ENCODE data around the gene DNAJB11.

Gene DNAJB11

DNA sequence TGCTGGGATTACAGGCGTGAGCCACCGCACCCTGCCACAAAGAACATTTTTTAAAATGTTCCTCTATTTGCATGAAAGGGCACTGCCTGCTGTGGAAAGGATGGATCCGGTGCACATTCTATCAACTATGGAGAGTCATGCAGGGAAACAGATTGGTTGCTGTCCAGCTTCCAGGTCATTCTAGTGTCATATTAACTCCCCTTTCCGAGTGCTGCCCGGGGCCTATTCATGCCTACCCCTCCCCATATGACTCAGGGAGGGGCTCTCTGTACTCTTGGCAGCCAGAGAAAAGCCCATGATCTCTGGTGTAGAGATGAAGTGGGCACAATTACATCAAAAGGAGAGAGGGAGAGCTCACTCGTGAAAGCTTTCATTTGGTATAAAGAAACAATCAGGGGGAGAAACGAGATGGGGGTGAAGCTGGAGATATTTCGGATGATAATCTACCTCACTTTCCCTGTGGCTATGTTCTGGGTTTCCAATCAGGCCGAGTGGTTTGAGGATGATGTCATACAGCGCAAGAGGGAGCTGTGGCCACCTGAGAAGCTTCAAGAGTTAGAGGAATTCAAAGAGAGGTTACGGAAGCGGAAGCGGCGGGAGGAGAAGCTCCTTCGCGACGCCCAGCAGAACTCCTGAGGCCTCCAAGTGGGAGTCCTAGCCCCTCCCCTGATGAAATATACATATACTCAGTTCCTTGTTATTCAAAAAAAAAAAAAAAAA lies 26.2 kb downstream of the DNAJB11 start:
- DNase-seq (ENCODE audit: low read depth), result no peak

GRCh38 chr3:186598108-186598784 lies 27.7 kb downstream of the DNAJB11 start:
- no peak for DNase-seq (ENCODE audit: low read depth)

- DNase-seq (ENCODE audit: low read depth), result no peak
These were observed 28.2 kb downstream of the DNAJB11 start for GRCh38 chr3:186598794-186599141.

DNA sequence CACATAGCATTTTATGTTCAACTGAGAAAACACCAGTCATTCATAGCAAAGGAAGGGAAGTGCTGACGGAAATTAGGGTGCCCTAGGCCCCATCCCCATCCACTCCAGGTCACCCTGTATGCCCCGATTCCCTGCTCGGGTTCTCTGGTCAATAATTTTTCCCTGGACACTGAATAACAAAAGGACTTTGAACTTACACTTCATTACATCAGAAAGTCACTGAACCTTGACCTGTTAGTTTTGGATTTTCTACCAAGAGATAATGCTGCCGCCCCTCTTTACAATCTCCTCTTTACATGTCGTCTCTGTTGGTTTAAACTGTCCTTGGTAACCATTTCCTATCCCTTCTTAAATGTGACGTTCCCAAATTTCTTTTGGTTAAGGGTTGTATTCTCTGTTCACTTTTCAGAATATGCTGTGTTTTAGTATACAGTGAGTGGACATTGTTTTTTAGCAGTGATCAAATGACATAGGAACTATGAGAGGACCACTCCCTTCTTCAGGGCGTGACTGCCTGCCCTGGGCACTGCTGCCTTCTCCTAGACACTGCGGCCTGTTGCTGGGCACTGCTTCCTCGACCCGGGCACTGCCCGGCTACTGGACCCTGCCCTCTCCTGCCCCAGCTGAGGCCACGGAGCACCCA lies 28.7 kb downstream of the DNAJB11 start:
- DNase-seq (ENCODE audit: low read depth), result no peak

DNA sequence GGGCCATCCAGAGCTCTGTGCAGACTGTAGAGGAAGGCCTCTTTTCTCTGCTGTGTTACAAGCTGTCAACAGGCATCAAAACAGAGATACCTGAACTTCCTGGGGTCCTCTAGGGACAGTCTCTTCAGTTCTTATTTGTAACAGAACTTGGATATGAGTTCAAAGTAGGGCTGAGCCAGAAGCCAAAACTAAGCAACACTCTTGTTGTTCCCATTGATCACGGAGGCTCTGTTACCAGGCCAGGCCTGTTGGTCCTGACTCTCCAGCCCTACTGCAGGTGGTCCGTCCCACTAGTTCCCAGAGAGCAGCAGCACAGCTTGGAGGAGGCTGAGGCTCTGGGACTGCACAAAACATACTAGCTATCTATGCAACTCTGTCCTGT lies 29.3 kb downstream of the DNAJB11 start:
- DNase-seq (ENCODE audit: low read depth), result no peak

- DNase-seq (ENCODE audit: low read depth), result no peak
These were observed 30.4 kb downstream of the DNAJB11 start for GRCh38 chr3:186600896-186601295.

DNA sequence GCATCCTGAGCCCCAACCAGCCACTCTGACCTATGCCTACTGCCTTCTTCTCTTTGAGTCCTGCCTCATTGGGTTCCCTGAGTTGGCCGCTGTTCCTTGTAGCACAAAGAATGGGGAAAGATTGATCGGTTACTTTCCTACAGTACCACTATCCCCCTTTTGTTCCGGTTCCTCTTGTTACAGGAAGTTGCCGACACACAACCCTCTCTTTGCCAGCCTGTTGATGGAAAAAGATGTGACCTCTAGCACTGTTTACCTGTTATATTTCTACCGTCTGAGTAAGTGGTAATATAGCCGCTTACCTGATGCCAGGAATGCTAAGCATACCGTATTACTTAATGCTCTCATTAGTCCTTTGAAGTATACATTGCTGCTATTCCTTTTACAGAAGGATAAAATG lies 32.6 kb downstream of the DNAJB11 start:
- no peak for DNase-seq (ENCODE audit: low read depth)

GRCh38 chr3:186605078-186605477 lies 34.6 kb downstream of the DNAJB11 start:
- no peak for DNase-seq (ENCODE audit: low read depth)

- no peak for DNase-seq (ENCODE audit: low read depth)
These were observed 35.3 kb downstream of the DNAJB11 start for GRCh38 chr3:186605561-186606545.

DNA sequence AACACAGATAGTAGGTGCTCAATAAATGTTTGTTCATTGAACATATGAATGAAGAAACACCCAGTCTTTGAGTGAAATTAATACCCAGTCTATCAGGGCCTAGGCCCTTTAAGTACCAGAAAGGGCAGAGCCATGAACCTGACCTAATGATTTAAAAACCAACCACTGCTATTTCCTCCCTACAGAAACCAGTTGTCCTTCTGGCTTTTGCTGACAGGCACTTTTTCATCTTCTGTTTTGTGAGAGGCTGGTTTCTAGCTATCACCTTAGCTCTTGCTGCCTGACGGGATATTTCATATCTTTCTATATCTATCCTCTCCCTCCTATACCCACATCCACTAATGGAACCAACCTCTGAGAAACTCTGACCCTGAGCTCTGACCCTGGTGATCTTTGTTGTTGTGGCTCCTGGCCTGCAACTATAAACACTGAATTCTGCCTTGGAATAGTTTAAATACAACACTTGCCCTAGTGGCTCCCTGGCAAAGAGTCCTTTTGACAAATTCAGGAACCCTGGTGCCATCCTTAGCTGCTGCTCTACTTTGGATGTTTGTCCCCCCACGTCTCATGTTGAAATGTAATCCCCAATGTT lies 38.2 kb downstream of the DNAJB11 start:
- no peak for DNase-seq (ENCODE audit: low read depth)

DNA sequence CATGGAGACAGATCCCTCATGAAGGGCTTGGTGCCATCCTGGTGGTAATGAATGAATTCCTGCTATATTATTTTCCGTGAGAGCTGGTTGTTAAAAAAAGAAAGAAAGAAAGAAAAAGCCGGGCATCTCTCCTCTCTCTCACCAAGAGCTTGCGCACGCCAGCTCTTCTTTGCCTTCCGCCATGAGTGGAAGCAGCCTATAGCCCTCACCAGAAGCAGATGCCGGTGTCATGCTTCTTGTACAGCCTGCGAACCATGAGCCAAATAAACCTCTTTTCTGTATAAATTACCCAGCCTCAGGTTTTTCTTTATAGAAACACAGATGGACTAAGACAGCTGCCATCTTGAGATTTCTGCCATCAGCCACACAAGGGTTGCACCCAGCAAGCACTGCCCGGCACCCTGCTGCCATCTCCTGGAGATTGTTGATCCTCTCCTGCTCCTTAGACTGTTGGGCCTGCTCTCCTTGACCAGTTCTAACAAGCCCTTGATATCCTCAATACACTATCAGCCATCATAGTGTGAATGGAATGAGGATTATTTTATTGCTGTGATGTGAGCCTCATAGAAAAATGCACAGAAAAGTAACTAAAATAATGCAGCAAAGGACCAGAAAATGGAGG lies 38.8 kb downstream of the DNAJB11 start:
- DNase-seq (ENCODE audit: low read depth), result no peak

DNA sequence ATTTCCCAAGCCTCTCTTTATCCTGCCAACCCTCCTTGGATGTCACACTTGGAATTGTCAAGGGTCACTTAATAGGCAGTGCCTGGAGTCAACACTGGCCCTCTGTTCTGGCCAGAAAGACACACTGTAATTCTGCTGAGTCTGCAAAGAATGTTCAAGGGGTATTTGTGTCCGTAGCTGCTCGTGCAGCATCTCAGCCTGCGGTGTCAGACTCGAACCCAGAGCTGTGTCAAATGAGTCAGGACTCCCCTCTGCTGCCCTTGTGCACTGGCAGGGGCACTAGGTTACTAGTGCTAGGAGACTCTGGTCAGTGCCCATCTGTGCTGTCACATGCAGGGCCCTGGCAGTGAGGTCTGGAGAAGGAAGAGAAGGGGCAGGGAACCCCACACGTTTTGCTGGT lies 41.5 kb downstream of the DNAJB11 start:
- DNase-seq (ENCODE audit: low read depth), result no peak

GRCh38 chr3:186612721-186613636 lies 42.5 kb downstream of the DNAJB11 start, which contains the start of gene AHSG:
Gene AHSG, plus strand, starts transcription at chr3:186613060. Its CDS starts 82 bp downstream, at chr3:186613142.
- no peak for DNase-seq (ENCODE audit: low read depth)

DNA sequence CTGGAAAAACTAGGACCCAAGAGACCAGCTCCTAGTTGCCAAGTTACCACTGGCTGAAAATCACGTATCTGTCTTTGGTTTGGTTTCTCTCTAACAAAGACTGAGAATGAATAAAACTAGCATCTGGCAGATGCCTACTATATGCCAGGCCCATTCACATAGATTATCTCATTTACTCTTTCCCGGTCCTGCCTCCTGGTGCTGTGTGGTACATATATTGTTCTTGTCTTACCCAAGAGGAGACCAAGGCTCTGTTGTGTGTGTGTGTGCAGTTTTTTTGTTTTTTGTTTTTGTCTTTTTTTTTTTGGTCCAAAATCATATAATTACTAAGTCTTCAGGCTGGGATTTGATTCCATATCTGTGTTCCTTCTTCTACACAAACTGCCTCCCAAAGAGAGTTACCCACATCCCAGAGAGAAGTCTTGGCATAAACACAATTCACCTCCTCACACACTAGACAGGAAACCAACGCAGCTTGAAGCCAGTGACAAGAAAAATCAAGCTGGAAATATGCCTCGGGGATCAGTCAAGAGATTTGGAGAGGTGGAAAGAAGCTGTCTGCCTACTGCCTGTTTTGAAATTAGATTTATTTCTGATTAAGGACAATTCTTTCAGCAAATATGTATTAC lies 43.2 kb downstream of the DNAJB11 start:
- no peak for DNase-seq (ENCODE audit: low read depth)

GRCh38 chr3:186614266-186614596 lies 43.7 kb downstream of the DNAJB11 start:
- no peak for DNase-seq (ENCODE audit: low read depth)

- DNase-seq (ENCODE audit: low read depth), result peak; percentile 66
These were observed 44.3 kb downstream of the DNAJB11 start for GRCh38 chr3:186614597-186615483.

DNA sequence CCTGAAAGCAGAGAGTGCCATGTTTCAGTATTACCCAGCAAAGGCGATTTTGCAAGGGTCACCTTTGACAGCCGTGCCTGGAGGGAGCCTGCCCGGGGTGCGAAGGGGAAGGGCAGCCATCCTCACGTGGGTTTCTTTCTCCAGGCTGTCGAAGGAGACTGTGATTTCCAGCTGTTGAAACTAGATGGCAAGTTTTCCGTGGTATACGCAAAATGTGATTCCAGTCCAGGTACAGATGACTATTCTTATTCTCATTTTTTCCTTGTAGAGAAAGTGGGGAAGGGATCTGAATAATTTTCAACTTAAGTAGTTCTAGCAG lies 45.7 kb downstream of the DNAJB11 start:
- no peak for DNase-seq (ENCODE audit: low read depth)

- DNase-seq (ENCODE audit: low read depth), result peak; percentile 62
These were observed 46.8 kb downstream of the DNAJB11 start for GRCh38 chr3:186617036-186617946.

All from stimulated activated CD8-positive, alpha-beta memory T cell treated with anti-CD3 and anti-CD28 coated beads, Interleukin-15, amount 100 ng/mL, for 1 hour (primary cell).